ENCODE results near the gene PAX6. TPM values are rescaled to one million over a fixed set of nuclear protein-coding genes. Genes with fewer than 3 reads are reported as not detected.

Gene PAX6
- total and polyA plus RNA-seq, 9 of the 15 experiments (the other 6 are each of a cell fraction or from before 2014, with no cell fraction given), result 1.5 to 10.9 (median 5.3) TPM

DNA sequence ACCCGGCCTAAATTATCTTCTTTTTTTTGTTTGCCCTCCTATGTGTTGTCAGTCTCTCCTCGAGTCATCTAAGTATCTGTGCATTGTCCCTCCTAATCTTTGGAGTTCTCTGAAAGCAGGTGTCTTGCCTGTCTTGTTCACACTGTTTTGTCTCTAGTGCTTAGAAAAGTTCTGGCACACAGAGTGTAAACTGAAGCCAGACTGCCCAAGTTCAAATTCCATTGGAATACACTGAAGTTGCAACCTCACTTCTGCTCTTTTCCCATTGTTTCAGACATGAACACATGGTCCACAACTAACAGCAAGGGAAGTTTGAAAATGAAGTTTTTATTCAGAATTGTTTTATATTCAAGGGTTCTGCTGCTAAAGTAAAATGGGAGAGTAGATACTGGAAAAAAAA is 38.7 kb downstream of the PAX6 start:
- intact Hi-C loops (cut with micrococcal nuclease), result no loop called here
- Histone ChIP-seq H4K20me1 (replicated peaks; ENCODE audit: control insufficient read depth, insufficient read depth, low read length) (no peaks in the 10 kb centered on the region), H3K27me3 (ENCODE audit: control insufficient read depth in 2 of 2, insufficient read depth in 2 of 2, low read length in 2 of 2) (no peaks in the 10 kb centered on the region), H3K9me3 (replicated peaks; ENCODE audit: control insufficient read depth, insufficient read depth, low read depth, low read length) (no peaks in the 10 kb centered on the region; the same call in 1 of the 2 replicates), H3K4me3 (no peak overlapping the region), H3K79me2 (ENCODE audit: control insufficient read depth, insufficient read depth, low read length) (no peaks in the 10 kb centered on the region), H3K36me3 (ENCODE audit: control insufficient read depth, insufficient read depth, low read length) (no peaks in the 10 kb centered on the region), H2AFZ (ENCODE audit: low read depth, low read length) (no peak overlapping the region), H3K4me2 (ENCODE audit: insufficient read depth, low read length) (no peak overlapping the region), H3K4me1 (replicated peaks in 1 of 2; ENCODE audit: control insufficient read depth in 2 of 2, insufficient read depth in 2 of 2, low read length in 2 of 2) (no peaks in the 10 kb centered on the region), H3K9ac (ENCODE audit: insufficient read depth in 1 of 2, low read depth in 2 of 2, low read length in 2 of 2) (no peak overlapping the region), H3K27ac (ENCODE audit: extremely low read depth, low read depth, low read length) (no peak overlapping the region), H3K9me1 (ENCODE audit: control insufficient read depth, insufficient read depth, low read length) (no peaks in the 10 kb centered on the region)
- no peak for TF ChIP-seq HOXB6 (CRISPR knock-in tag; IDR thresholded peaks at IDR 0.05; ENCODE audit: borderline replicate concordance)
- TF ChIP-seq GATAD2B (IDR thresholded peaks at IDR 0.05; ENCODE audit: borderline replicate concordance), result no peak
- no peak for TF ChIP-seq HEY1 (CRISPR knock-in tag; IDR thresholded peaks at IDR 0.05; ENCODE audit: borderline replicate concordance)
- no peak for TF ChIP-seq BCL6 (CRISPR knock-in tag; IDR thresholded peaks at IDR 0.05)
- TF ChIP-seq SETDB1 (IDR thresholded peaks at IDR 0.05; ENCODE audit: low read length), result no peak
- no peak for TF ChIP-seq EZH2 (IDR thresholded peaks at IDR 0.05; ENCODE audit: borderline replicate concordance, low read depth, low read length)
- no peak for TF ChIP-seq ARID1B (IDR thresholded peaks at IDR 0.05)
- no peak for TF ChIP-seq SMC3 (conservative IDR thresholded peaks at IDR 0.05; ENCODE audit: insufficient read depth, low read depth, low read length)
- no peak for TF ChIP-seq U2AF1 (optimal IDR thresholded peaks at IDR 0.05; ENCODE audit: low read depth, low read length)
- no peak for TF ChIP-seq KDM1A (IDR thresholded peaks at IDR 0.05)
- no peak for TF ChIP-seq ZFPM2 (CRISPR knock-in tag; IDR thresholded peaks at IDR 0.05)
- no peak for TF ChIP-seq NELFE (IDR thresholded peaks at IDR 0.05; ENCODE audit: insufficient read depth, insufficient read length)
- TF ChIP-seq PHF8 (IDR thresholded peaks at IDR 0.05; ENCODE audit: borderline replicate concordance, low read length), result no peak
- POLR2A ChIA-PET, result no interaction called here
- in situ Hi-C loops (cut with MboI), result no loop called here
- WGBS (ENCODE audit: insufficient coverage, low coverage, missing lambda C conversion rate), result 28% methylated on average over 2 of the region's 2 CpGs
- ATAC-seq, result no peak
- DNase-seq (ENCODE audit: extremely low read depth in 1 of 4, low spot score in 3 of 4), result no peak
- CTCF ChIA-PET (ENCODE audit: low intra/inter-chr PET ratio), result interaction anchor here (0.7 kb wide), 1 partner anchor 883 kb away, joined by 5 read pairs; no protein-coding TSS in a partner anchor
- no TSS peak for BruUV-seq (replicated peaks)
- FAIRE-seq, result no peak

Measured in K562 (cell line).